ENCODE data around the gene CXCL17.
"Not testable (repeated sequence)": the region's sequence is repeated elsewhere in the genome, so short reads cannot be mapped to it uniquely, and the experiment has no call there.

The CXCL17 gene

DNA sequence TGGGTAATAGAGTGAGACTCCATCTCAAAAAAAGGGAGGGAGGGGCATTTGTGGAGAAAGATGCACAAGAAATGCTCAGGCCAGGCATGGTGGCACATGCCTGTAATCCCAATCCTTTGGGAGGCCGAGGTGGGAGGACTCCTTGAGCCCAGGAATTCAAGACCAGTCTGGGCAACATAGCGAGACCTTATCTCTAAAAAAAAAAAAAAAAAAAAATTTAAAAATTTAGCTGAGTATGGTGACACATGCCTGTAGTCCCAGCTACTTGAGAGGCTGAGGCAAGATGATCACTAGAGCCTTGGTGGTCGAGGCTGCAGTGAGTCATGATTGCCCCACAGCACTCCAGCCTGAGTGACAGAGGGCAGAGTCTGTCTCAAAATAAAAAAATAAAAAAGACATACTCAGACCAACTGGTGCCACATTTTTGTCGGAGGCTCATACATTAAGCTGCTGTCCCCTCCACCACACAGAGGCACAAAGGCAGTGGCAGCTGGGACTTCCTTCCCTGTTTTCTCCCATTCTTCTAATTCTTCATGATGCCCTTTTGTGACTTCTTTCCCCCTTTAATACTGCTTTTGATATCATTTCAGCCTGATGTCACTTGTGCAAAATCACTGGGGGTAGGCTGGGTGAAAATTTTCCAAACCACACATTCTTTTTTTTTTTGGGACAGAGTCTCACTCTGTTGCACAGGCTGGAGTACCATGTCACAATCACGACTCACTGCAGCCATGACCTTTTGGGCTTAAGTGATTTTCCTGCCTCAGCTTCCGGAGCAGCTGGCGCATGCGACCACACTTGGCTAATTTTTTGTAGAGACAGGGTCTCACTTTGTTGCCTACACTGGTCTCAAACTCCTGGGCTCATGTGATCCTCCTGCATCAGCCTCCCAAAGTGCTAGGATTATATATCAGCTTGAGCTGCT lies 26.8 kb upstream of the CXCL17 start:
- Histone ChIP-seq H3K27ac (peak overlapping the region in 10 of 11 experiments; percentile 27 to 97 (median 91); a peak in 19 of 22 replicates), H3K9me3 (replicated peaks in 1 of 11) (0 out of 22 replicates have a peak, but pooled peaks cover 0 to 5% (median 0%) of the 10 kb centered on the region in 11 experiments), H3K4me1 (peaks cover 61 to 100% (median 98%) of the 10 kb centered on the region in 10 experiments), H3K4me2 (peak overlapping the region; percentile 73 to 95 (median 88)), H3K27me3 (no peaks in the 10 kb centered on the region), H3K4me3 (peak overlapping the region in 3 of 10 experiments; percentile 0 to 30 (median 21); a peak in 2 of 20 replicates), H3K36me3 (no peaks in the 10 kb centered on the region), H3K9ac (peak overlapping the region in 10 of 11 experiments; percentile 15 to 82 (median 80); a peak in 19 of 22 replicates), H4K20me1 (no peaks in the 10 kb centered on the region; a peak in 2 of 22 replicates)
- peak in 9 of 11 experiments; percentile 68 to 98 (median 97); a peak in 17 of 22 replicates for TF ChIP-seq Cebpa-rat (IDR thresholded peaks at IDR 0.05)

GRCh38 chr19:42468273-42468796 lies 25.6 kb upstream of the CXCL17 start:
- Histone ChIP-seq H3K9me3 (replicated peaks in 1 of 11) (0 out of 22 replicates have a peak, but pooled peaks cover 0 to 7% (median 0%) of the 10 kb centered on the region in 11 experiments), H3K36me3 (no peaks in the 10 kb centered on the region), H3K9ac (peak overlapping the region in 9 of 11 experiments; percentile 56 to 82 (median 80); a peak in 17 of 22 replicates)

GRCh38 chr19:42467183-42467760 lies 24.5 kb upstream of the CXCL17 start:
- Histone ChIP-seq H3K4me2 (peak overlapping the region; percentile 73 to 95 (median 88)), H4K20me1 (no peaks in the 10 kb centered on the region; a peak in 2 of 22 replicates), H3K27ac (peak overlapping the region in 10 of 11 experiments; percentile 21 to 97 (median 91); a peak in 19 of 22 replicates), H3K4me1 (peaks cover 61 to 98% (median 90%) of the 10 kb centered on the region in 10 experiments), H3K27me3 (no peaks in the 10 kb centered on the region), H3K36me3 (no peaks in the 10 kb centered on the region), H3K9ac (peak overlapping the region in 9 of 11 experiments; percentile 63 to 82 (median 79); a peak in 17 of 22 replicates), H3K9me3 (replicated peaks in 1 of 11) (0 out of 22 replicates have a peak, but pooled peaks cover 0 to 7% (median 0%) of the 10 kb centered on the region in 11 experiments), H3K4me3 (peak overlapping the region in 5 of 10 experiments; percentile 22 to 45 (median 38); a peak in 6 of 20 replicates)
- TF ChIP-seq Cebpa-rat (IDR thresholded peaks at IDR 0.05), result no peak

More at GRCh38 chr19:42468273-42468796, 25.6 kb upstream of the CXCL17 start:
- Histone ChIP-seq H3K27me3 (no peaks in the 10 kb centered on the region), H3K4me1 (peaks cover 61 to 99% (median 92%) of the 10 kb centered on the region in 10 experiments), H3K4me3 (peak overlapping the region in 2 of 10 experiments; percentile 30 to 44; a peak in 3 of 20 replicates), H4K20me1 (no peaks in the 10 kb centered on the region; a peak in 2 of 22 replicates), H3K27ac (peak overlapping the region in 9 of 11 experiments; percentile 79 to 97 (median 91); a peak in 19 of 22 replicates), H3K4me2 (peak overlapping the region; percentile 73 to 95 (median 88))
- no peak for TF ChIP-seq Cebpa-rat (IDR thresholded peaks at IDR 0.05)

GRCh38 chr19:42466521-42467182 lies 23.9 kb upstream of the CXCL17 start:
- Histone ChIP-seq H3K27ac (peak overlapping the region in 10 of 11 experiments; percentile 21 to 97 (median 91); a peak in 20 of 22 replicates), H3K9ac (peak overlapping the region in 10 of 11 experiments; percentile 2 to 82 (median 78); a peak in 19 of 22 replicates), H3K4me3 (peak overlapping the region in 5 of 10 experiments; percentile 22 to 45 (median 38); a peak in 8 of 20 replicates)

DNA sequence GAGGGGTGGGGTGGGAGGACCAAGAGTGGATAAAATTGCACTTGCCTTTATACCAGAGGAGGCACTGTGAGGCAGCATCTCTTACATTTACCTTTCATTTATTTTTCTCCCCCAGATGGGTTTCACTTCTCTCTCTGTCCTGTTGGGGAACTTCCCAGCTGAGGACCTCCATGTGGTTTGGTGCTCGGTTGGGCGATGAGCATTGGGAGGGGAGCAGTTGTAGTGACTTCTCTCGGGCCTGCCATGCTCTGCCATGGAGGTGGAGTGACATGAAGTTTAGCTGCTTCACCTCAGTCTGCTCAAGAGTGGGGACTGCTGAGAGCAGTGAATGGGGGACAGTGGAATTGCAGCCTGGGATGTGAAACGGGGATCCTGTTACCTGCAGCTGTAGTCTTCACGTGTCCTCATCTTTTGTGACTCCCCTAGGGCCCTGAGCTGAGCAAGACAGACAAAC lies 23.1 kb upstream of the CXCL17 start:
- Histone ChIP-seq H3K27ac (peak overlapping the region in 10 of 11 experiments; percentile 21 to 97 (median 91); a peak in 19 of 22 replicates), H3K27me3 (no peaks in the 10 kb centered on the region), H4K20me1 (no peaks in the 10 kb centered on the region; a peak in 2 of 22 replicates), H3K4me2 (peak overlapping the region; percentile 73 to 95 (median 88)), H3K4me1 (peaks cover 59 to 98% (median 86%) of the 10 kb centered on the region in 10 experiments), H3K9ac (peak overlapping the region in 10 of 11 experiments; percentile 2 to 82 (median 78); a peak in 19 of 22 replicates), H3K36me3 (no peaks in the 10 kb centered on the region), H3K9me3 (replicated peaks in 1 of 11) (0 out of 22 replicates have a peak, but pooled peaks cover 0 to 7% (median 0%) of the 10 kb centered on the region in 11 experiments), H3K4me3 (peak overlapping the region in 4 of 10 experiments; percentile 22 to 45 (median 41); a peak in 4 of 20 replicates)
- no peak for TF ChIP-seq Cebpa-rat (IDR thresholded peaks at IDR 0.05)

More at GRCh38 chr19:42466521-42467182, 23.9 kb upstream of the CXCL17 start:
- Histone ChIP-seq H3K4me2 (peak overlapping the region; percentile 73 to 95 (median 88)), H3K4me1 (peaks cover 61 to 98% (median 89%) of the 10 kb centered on the region in 10 experiments), H3K9me3 (replicated peaks in 1 of 11) (0 out of 22 replicates have a peak, but pooled peaks cover 0 to 7% (median 0%) of the 10 kb centered on the region in 11 experiments), H3K27me3 (no peaks in the 10 kb centered on the region), H4K20me1 (no peaks in the 10 kb centered on the region; a peak in 2 of 22 replicates), H3K36me3 (no peaks in the 10 kb centered on the region)
- no peak for TF ChIP-seq Cebpa-rat (IDR thresholded peaks at IDR 0.05)

DNA sequence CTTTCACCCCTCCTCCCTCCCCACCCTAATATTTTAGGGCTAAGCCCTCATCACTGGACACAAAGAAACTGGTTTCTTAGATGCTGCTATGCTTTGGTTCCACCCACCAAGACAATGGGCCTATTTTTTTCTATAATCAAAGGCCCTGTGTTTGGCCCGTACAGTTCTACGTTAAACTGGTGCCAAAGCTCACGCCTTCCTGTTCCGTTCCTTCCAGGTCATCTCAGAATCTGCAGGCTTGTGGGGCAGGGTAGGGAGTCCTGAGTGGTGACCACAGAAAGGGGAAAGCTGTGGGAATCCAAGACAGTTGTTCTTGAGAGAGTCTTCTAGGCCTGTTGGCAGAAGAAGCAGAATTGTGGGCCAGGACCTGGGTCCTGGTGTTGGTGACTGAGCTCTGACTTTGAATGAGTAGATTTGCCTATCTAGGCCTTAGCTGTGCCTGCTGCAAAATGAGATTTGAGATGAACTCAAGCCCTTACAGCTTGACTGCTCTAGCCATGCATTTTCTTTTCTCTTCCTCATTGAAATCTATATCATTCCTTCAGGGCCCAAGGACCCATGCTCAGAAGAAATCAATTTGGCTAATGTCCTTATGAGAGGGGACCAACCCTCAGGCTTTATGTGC lies 19.1 kb upstream of the CXCL17 start:
- no peak overlapping the region for H3K4me3 ChIP-seq
- H3K4me2 ChIP-seq, result peak overlapping the region in 7 of 11 experiments; percentile 5 to 38 (median 20); a peak in 8 of 22 replicates
- no peak for TF ChIP-seq Cebpa-rat (IDR thresholded peaks at IDR 0.05)
- no peak overlapping the region for H3K9ac ChIP-seq
- H3K36me3 ChIP-seq, result no peaks in the 10 kb centered on the region
- 0 out of 22 replicates have a peak, but pooled peaks cover 0 to 7% (median 0%) of the 10 kb centered on the region in 11 experiments for H3K9me3 ChIP-seq (replicated peaks in 1 of 11)
- no peaks in the 10 kb centered on the region; a peak in 2 of 22 replicates for H4K20me1 ChIP-seq
- H3K27me3 ChIP-seq, result no peaks in the 10 kb centered on the region
- H3K27ac ChIP-seq, result peak overlapping the region in 9 of 11 experiments; percentile 11 to 57 (median 43); a peak in 13 of 22 replicates
- H3K4me1 ChIP-seq, result peaks cover 19 to 80% (median 59%) of the 10 kb centered on the region in 10 experiments

- not testable (repeated sequence) for H3K4me3 ChIP-seq; H4K20me1 ChIP-seq; H3K27me3 ChIP-seq; H3K9ac ChIP-seq; H3K36me3 ChIP-seq; H3K9me3 ChIP-seq (replicated peaks in 1 of 11)
- H3K4me2 ChIP-seq, result peak overlapping the region in 4 of 11 experiments; percentile 8 to 38 (median 18); a peak in 3 of 22 replicates
- H3K27ac ChIP-seq, result peak overlapping the region in 6 of 11 experiments; percentile 12 to 56 (median 46); a peak in 7 of 22 replicates
- H3K4me1 ChIP-seq, result peaks cover 17 to 80% (median 56%) of the 10 kb centered on the region in 10 experiments
Measured at GRCh38 chr19:42461231-42461630, 18.5 kb upstream of the CXCL17 start.

Measured in BLaER1 treated with 17β-estradiol and CSF1 and Interleukin-3, amounts not matched to agents 10 nM and 100 nM (cell line).